Activated CD8-positive, alpha-beta T cell treated with anti-CD3 and anti-CD28 coated beads, Interleukin-2, amount 10 ng/mL, durations not matched to agents 7 days and 5 days (primary cell): ENCODE results near the gene CES1. TPM values are rescaled to one million over a fixed set of nuclear protein-coding genes. Genes with fewer than 3 reads are reported as not detected.
"Not testable (repeated sequence)": the region's sequence is repeated elsewhere in the genome, so short reads cannot be mapped to it uniquely, and the experiment has no call there.

Experiments
- ATAC-seq: fragments of 150-1000 bp; cut with Tn5 transposase; one replicate; pipeline ENCODE4 v1.10.0; 2021; ENCODE audit warnings: moderate library complexity
- CTCF ChIA-PET: fragments of 350-600 bp; sonication (Branson Sonifier 250); formaldehyde crosslinking; loops from one replicate; lab custom pipeline; 2021; ENCODE audit warnings: antibody characterized with exemption; lab: Charles Lee
- POLR2A ChIA-PET: fragments of 350-600 bp; sonication (Branson Sonifier 250); formaldehyde crosslinking; loops from one replicate; lab custom pipeline; 2021; ENCODE audit warnings: antibody characterized with exemption; lab: Charles Lee
- DNase-seq: peaks from one replicate; pipeline ENCODE4 v3.0.0-alpha.2; 2020
- H3K27ac Mint-ChIP-seq: one replicate; pipeline ENCODE4 v1.8.0; 2021; ENCODE audit warnings: mild to moderate bottlenecking, mixed read lengths
- H3K27me3 Mint-ChIP-seq: one replicate; pipeline ENCODE4 v1.8.0; 2021; ENCODE audit warnings: low read depth, mixed read lengths
- H3K36me3 Mint-ChIP-seq: one replicate; pipeline ENCODE4 v1.8.0; 2021; ENCODE audit warnings: low read depth, mixed read lengths
- H3K4me1 Mint-ChIP-seq: one replicate; pipeline ENCODE4 v1.8.0; 2021; ENCODE audit warnings: low read depth, mixed read lengths
- H3K4me3 Mint-ChIP-seq: one replicate; pipeline ENCODE4 v1.8.0; 2021; ENCODE audit warnings: mild to moderate bottlenecking, mixed read lengths
- H3K9me3 Mint-ChIP-seq: one replicate; pipeline ENCODE4 v1.8.0; 2022; ENCODE audit warnings: mixed read lengths; ENCODE audit not compliant: insufficient read depth
- total RNA-seq, 2 experiments: library from RNA; stranded (reverse); gene quantifications; one replicate each; pipeline ENCODE4 v1.2.3, GENCODE V29; 2021

Gene CES1
- total RNA-seq, 2 experiments from 2014 or later: not detected

DNA sequence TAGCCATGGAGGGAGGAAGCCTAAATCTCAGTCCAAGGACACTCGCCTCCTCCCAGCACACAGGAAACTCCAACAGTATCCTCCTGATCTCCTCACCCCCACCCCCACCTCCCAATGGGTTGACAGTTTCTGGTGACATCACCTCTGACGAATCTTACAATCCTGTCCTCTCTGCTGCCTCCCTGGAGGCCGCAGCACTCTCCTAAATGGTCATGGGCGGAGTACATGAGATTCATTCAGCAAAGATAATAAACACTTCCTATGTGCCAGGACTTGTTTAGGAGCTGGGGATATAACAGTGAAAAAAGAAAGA is 52.8 kb downstream of the CES1 start:
- DNase-seq, POLR2A ChIA-PET, H3K36me3 Mint-ChIP-seq, CTCF ChIA-PET, H3K9me3 Mint-ChIP-seq, H3K27me3 Mint-ChIP-seq, H3K27ac Mint-ChIP-seq, H3K4me3 Mint-ChIP-seq, ATAC-seq, H3K4me1 Mint-ChIP-seq: not testable (repeated sequence)

DNA sequence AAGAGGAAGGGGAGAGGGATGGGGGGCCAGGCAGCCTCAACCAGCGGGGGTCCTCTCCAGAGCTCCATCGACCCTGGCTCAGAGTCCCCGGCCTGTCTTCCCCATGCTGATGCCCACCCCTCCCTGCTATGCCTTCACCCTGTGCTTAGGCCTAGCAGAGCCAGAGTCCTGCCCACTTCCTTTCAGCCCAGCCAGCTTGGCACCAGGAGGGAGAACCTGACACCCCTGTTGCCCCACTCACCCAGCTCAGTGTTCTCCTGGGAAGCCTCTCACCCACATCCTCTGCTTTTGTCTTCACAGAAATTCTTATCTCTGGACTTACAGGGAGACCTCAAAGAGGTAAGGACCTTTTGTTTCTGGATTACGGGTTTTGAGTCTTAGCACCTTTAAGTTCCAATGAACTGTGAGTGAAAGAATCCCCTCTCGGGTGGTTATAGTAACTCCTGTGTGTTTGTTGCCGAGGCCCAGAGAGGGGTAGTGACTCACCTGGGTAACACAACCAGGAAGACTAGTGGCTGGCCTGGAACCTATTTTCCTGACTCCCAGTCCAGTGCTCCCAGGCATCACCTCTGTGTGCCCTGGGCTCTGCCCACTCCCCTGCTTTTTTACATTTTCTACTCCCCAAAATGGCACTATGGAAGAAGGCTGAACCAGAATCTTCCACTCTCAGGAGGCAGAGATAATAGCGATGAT is 53.3 kb downstream of the CES1 start:
- ChIA-PET CTCF (no interaction called here), POLR2A (no interaction called here)
- Mint-ChIP-seq H3K27me3 (peaks cover 2% of the 10 kb centered on the region), H3K36me3 (no peaks in the 10 kb centered on the region), H3K4me3 (no peak overlapping the region), H3K27ac (no peak overlapping the region), H3K4me1 (no peaks in the 10 kb centered on the region), H3K9me3 (no peaks in the 10 kb centered on the region)
- DNase-seq: no peak
- no peak for ATAC-seq

DNA sequence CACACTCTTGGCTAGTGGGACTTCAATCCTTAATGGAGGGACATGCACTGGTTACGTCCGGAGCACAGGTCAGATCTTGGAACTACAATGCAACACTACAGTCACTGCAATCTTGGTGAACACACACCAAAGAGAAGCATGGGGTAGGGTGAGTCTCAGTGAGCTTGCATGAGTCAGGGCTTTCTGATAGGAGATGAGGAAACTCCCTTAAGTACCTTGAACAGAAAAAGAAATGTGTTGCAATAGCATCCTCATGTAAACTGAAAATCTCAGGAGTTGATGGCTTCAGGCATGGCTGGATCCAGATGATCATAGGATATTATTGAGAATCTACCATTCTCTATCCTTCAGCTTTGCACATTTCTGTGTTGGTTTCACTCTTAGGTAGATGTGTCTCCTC is 54.1 kb downstream of the CES1 start:
- no peak overlapping the region for H3K27ac Mint-ChIP-seq
- H3K27me3 Mint-ChIP-seq: peaks cover 2% of the 10 kb centered on the region
- POLR2A ChIA-PET: no interaction called here
- H3K4me3 Mint-ChIP-seq: no peak overlapping the region
- H3K36me3 Mint-ChIP-seq: no peaks in the 10 kb centered on the region
- H3K4me1 Mint-ChIP-seq: no peaks in the 10 kb centered on the region
- ATAC-seq (no peak), DNase-seq (no peak)
- CTCF ChIA-PET: no interaction called here
- H3K9me3 Mint-ChIP-seq: no peaks in the 10 kb centered on the region

DNA sequence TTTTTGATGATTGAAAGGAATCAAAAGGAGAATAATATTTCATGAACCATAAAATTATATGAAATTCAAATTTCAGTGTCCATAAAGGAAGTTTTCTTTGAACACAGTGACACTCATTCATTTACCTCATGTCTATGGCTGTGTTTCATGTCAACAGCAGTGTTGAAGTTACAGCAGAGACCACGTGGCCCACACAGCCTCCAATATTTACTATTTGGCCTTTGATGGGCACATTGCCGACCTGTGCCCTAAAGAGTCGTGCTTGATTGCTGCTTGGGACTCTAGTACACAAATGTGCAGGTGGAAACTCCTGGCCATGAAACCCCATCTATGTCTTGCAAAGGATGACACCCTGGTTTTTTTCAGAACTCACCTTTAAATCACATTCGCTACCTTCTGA is 57.0 kb downstream of the CES1 start:
- no peak for DNase-seq
- Mint-ChIP-seq H3K36me3 (no peaks in the 10 kb centered on the region), H3K27me3 (peaks cover 2% of the 10 kb centered on the region), H3K27ac (no peak overlapping the region), H3K4me3 (no peak overlapping the region), H3K9me3 (no peaks in the 10 kb centered on the region), H3K4me1 (peaks cover 4% of the 10 kb centered on the region)
- ChIA-PET POLR2A (no interaction called here), CTCF (no interaction called here)
- no peak for ATAC-seq

DNA sequence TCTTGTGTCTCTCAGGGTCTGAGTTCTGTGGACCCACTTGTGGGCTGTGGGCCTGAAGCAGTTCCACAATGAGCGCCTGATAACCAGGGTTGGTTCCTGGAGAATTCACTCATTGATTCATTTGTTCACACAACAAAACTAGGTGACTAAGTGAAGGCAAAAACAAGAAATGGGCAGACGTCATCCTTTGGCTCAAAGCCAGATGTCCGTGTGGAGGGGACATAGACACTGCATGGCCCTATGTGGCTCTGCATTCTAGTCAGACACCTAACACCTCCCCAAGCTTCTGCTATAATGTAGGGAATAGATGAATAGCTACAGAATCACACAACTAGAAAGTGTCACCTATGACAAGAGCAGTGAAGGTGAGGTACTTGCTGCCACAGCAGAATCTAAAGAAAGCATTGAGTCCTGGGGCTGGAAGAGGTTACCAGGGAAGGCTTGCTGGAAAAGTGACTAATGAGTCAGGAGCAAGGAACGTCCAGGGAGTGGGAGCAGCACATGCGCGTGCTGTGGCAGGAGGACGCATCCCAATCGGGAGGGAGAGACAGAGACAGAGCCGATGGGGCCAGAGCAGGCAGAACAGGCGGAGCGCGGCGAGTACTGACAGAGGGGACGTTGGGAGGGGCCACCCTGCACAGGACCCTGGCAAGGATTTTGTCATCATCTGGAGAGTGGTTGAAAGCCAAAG is 58.9 kb downstream of the CES1 start:
- DNase-seq (no peak), ATAC-seq (no peak)
- no peaks in the 10 kb centered on the region for H3K36me3 Mint-ChIP-seq
- ChIA-PET CTCF (no interaction called here), POLR2A (no interaction called here)
- peaks cover 2% of the 10 kb centered on the region for H3K27me3 Mint-ChIP-seq
- no peak overlapping the region for H3K27ac Mint-ChIP-seq
- H3K9me3 Mint-ChIP-seq: no peaks in the 10 kb centered on the region
- peaks cover 6% of the 10 kb centered on the region for H3K4me1 Mint-ChIP-seq
- H3K4me3 Mint-ChIP-seq: no peak overlapping the region

DNA sequence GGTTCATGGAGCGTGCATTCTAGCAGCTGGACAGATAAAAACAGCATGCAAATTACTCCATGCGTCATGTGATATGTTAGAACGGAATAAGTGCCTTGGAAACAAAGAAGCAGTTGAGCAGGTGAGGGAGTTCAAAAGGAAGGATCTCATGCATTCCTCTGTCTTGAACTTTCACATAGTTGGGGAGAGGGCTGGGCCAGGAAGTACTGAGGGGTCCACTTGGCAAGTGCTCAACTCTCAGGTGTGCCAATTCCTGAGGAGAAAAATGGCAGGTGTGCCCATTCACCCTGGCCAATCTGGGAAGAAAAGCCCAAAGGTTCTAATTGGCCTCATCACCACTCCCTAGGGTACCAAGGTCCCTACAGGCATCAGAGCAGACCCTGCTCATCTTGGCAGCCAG is 67.7 kb downstream of the CES1 start:
- H3K27me3 Mint-ChIP-seq: peaks cover 6% of the 10 kb centered on the region
- H3K4me1 Mint-ChIP-seq: no peaks in the 10 kb centered on the region
- DNase-seq (no peak), ATAC-seq (no peak)
- no peaks in the 10 kb centered on the region for H3K36me3 Mint-ChIP-seq
- no peaks in the 10 kb centered on the region for H3K9me3 Mint-ChIP-seq
- H3K27ac Mint-ChIP-seq: no peak overlapping the region
- ChIA-PET CTCF (no interaction called here), POLR2A (no interaction called here)
- H3K4me3 Mint-ChIP-seq: no peak overlapping the region

DNA sequence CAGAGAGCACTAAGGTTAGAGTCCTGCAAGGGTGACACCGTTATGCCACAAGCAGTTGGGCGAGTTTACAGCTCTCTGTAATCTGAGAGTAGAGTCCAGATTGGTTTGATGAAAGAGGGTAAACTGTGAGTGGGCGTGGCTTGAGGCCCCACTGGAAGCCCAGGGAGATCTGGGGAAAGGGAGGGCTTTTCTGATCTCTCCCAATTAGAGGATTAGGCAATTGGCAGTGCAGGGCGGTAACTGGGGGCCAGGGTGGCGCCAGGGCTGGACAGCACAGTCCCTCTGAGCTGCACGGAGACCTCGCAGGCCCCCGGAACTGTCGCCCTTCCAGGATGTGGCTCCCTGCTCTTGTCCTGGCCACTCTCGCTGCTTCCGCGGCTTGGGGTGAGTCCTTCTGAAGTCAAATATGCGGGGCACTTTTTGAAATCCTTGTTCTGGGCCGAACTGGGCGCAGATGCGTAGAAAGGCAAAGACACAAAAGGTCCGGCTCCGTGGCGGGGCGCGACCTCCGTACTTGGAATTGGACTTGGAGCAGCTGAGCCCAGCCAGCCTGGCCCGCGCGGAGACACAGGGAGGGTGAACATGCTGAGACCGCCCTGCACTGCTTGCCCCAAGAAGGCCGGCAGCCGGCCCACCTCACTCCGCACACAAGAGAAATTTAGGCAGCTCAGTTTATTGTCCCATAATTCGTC is 72.4 kb downstream of the CES1 start:
- ATAC-seq (no peak), DNase-seq (no peak)
- H3K4me3 Mint-ChIP-seq: no peak overlapping the region
- no peaks in the 10 kb centered on the region for H3K9me3 Mint-ChIP-seq
- H3K4me1 Mint-ChIP-seq: no peaks in the 10 kb centered on the region
- no peaks in the 10 kb centered on the region for H3K36me3 Mint-ChIP-seq
- no peak overlapping the region for H3K27ac Mint-ChIP-seq
- ChIA-PET POLR2A (no interaction called here), CTCF (no interaction called here)
- peaks cover 11% of the 10 kb centered on the region for H3K27me3 Mint-ChIP-seq

DNA sequence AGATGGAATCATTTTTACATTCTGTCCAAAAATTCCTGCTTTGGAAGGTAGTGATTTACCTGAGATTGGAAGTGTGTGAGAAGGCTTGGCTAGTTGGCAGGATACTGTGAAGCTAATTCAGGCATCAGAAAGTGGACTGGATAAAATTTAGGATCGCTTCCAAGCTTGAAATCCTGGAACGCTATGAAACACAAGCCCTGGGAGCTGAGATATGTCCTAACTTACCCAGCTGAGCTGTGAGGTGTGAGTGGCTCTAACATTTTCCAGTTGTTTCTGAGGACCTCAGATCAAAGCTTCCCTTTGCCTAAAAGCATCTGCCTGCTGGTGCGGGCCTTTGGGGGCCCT is 73.0 kb downstream of the CES1 start:
- ATAC-seq, H3K4me1 Mint-ChIP-seq, H3K4me3 Mint-ChIP-seq, POLR2A ChIA-PET, DNase-seq, H3K27ac Mint-ChIP-seq, H3K9me3 Mint-ChIP-seq, H3K36me3 Mint-ChIP-seq: not testable (repeated sequence)
- CTCF ChIA-PET: interaction anchor here (0.7 kb wide), 1 partner anchor 82 kb away, joined by 3 read pairs; no protein-coding TSS in a partner anchor
- H3K27me3 Mint-ChIP-seq: peaks cover 11% of the 10 kb centered on the region

DNA sequence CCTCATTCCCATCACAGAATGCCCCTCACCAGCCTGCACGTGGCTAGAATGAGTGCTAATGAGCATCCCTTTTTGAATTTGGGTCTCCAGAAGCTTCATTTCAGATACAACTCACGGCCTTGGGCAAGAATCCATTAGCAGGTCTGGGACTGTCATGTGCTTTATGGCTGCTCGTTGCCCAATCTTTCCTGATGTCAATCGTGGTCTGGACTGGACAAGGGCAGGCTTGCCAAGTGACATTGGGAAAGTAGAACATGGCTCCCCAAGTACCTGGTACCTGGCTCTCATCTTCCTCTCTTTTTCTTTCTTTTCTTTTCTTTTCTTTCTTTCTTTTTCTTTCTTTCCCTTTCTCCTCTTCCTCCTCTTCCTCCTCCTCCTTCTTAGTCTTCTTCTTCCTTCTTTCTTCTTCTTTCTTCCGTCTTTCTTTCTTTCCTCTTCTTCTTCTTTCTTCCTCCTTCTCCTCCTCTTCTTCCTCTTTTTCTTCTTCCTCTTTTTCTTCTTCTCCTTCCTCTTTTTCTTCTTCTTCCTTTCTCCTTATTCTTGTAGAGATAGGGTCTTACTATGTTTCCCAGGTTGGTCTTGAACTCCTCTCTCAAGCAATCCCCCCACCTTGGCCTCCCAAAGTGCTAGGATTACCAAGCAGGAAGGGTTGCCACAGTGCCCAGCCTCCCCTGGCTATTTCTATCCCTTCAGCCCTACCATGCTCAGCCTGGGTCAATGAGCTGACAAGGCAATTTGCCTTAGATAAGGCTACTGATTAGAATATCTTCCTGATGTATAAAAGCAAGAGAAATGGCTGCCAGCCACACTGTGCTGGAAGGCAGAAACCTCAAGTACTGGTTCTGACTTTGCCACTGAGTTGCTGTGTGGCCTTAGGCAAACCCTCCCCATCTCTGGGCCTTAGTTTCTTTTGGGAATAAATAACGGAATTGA is 75.0 kb downstream of the CES1 start:
- POLR2A ChIA-PET, DNase-seq, H3K27ac Mint-ChIP-seq, CTCF ChIA-PET, H3K27me3 Mint-ChIP-seq, ATAC-seq, H3K4me3 Mint-ChIP-seq: not testable (repeated sequence)
- Mint-ChIP-seq H3K9me3 (peaks cover 19% of the 10 kb centered on the region), H3K4me1 (peaks cover 16% of the 10 kb centered on the region), H3K36me3 (peaks cover 16% of the 10 kb centered on the region)

DNA sequence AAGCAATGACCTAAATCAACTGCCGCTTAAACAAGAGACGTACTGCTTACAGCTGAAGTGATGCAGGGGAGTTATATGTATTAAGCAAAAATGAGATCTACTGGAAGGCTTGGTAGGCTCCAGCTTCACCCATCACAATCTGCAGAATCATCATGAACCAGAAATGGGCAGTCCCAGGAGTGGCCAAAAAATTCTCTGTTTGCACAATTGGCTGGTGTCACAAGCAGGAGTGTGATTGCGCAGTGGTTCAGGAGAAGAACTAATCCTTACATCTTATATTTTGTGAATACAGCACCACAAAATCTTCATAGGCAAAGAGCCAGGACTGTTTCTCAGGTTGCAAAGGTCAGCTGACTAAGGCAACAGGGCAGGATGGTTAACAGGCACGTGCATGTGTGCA is 75.9 kb downstream of the CES1 start:
- no peak for ATAC-seq
- Mint-ChIP-seq H3K27ac (no peak overlapping the region), H3K9me3 (peaks cover 25% of the 10 kb centered on the region), H3K4me3 (no peak overlapping the region), H3K27me3 (peaks cover 9% of the 10 kb centered on the region), H3K36me3 (peaks cover 24% of the 10 kb centered on the region), H3K4me1 (peaks cover 23% of the 10 kb centered on the region)
- ChIA-PET POLR2A (no interaction called here), CTCF (no interaction called here)
- no peak for DNase-seq

DNA sequence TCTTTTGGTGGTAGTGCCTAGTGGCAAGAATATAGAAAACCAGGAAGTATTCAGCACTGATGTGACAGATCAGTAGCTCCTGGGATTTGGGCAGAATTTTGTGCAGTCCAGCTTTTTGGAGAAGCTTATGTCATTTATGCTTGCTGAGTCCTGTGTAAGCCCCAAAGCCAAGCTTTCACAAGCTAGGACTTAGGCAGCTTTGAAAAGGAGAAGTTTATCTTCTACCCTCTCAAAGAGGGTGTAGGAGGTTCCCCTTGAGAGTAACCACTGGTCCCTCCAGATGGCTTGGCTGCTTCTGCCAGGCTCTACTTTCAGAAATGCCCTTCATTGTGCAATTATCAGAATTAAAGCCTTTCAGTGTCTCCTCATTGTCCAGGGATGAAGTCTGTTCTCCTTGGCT is 78.8 kb downstream of the CES1 start:
- POLR2A ChIA-PET: no interaction called here

More for the DNA sequence above, 78.8 kb downstream of the CES1 start:
- CTCF ChIA-PET: interaction anchor here (0.7 kb wide), 1 partner anchor 1035 kb away, joined by 3 read pairs; no protein-coding TSS in a partner anchor
- H3K27me3 Mint-ChIP-seq: peaks cover 2% of the 10 kb centered on the region
- peaks cover 25% of the 10 kb centered on the region for H3K9me3 Mint-ChIP-seq
- DNase-seq (no peak), ATAC-seq (no peak)
- no peak overlapping the region for H3K4me3 Mint-ChIP-seq
- peaks cover 23% of the 10 kb centered on the region for H3K4me1 Mint-ChIP-seq
- peaks cover 26% of the 10 kb centered on the region for H3K36me3 Mint-ChIP-seq
- H3K27ac Mint-ChIP-seq: peak overlapping the region; percentile 95
